Endometrium (tissue), 2 donors: ENCODE measurements around the gene ST8SIA4.

ENCODE experiments used
- FAIRE-seq: peaks from 2 replicates; lab custom pipeline; 2012; peaks lifted over from hg19 to GRCh38; lab: Jason Lieb, UNC
- donor health status: control.
- donor health status: control.

Gene ST8SIA4

GRCh38 chr5:100779669-100780375, 123.3 kb downstream of the ST8SIA4 start:
- no peak for FAIRE-seq

GRCh38 chr5:100777680-100778300, 125.3 kb downstream of the ST8SIA4 start:
- no peak for FAIRE-seq

GRCh38 chr5:100775533-100775855, 127.6 kb downstream of the ST8SIA4 start:
- no peak for FAIRE-seq

GRCh38 chr5:100772548-100772947, 130.5 kb downstream of the ST8SIA4 start:
- FAIRE-seq = no peak

- FAIRE-seq = no peak
Observed at GRCh38 chr5:100772006-100772405, 131.1 kb downstream of the ST8SIA4 start.

- FAIRE-seq = no peak
Observed at GRCh38 chr5:100771181-100771580, 131.9 kb downstream of the ST8SIA4 start.

- FAIRE-seq = no peak
Observed at GRCh38 chr5:100768221-100768620, 134.9 kb downstream of the ST8SIA4 start.

- FAIRE-seq = no peak
Observed at GRCh38 chr5:100762995-100763394, 140.1 kb downstream of the ST8SIA4 start.

GRCh38 chr5:100762108-100762507, 141.0 kb downstream of the ST8SIA4 start:
- FAIRE-seq = no peak

GRCh38 chr5:100761192-100761591, 141.9 kb downstream of the ST8SIA4 start:
- FAIRE-seq = no peak

GRCh38 chr5:100760688-100761087, 142.4 kb downstream of the ST8SIA4 start:
- FAIRE-seq = no peak

GRCh38 chr5:100758780-100759179, 144.3 kb downstream of the ST8SIA4 start:
- FAIRE-seq = no peak

- no peak for FAIRE-seq
Observed at GRCh38 chr5:100758306-100758705, 144.8 kb downstream of the ST8SIA4 start.

GRCh38 chr5:100757618-100758017, 145.5 kb downstream of the ST8SIA4 start:
- FAIRE-seq = no peak
